ENCODE results near the gene KIAA0825.
"Not testable (repeated sequence)": the region's sequence is repeated elsewhere in the genome, so short reads cannot be mapped to it uniquely, and the experiment has no call there.

KIAA0825 gene

GRCh38 chr5:94573349-94573748 is 45.1 kb downstream of the KIAA0825 start:
- not testable (repeated sequence) for DNase-seq, ATAC-seq

- DNase-seq = no peak
- no peak for ATAC-seq
Observed at GRCh38 chr5:94571415-94571814, 47.0 kb downstream of the KIAA0825 start.

GRCh38 chr5:94564812-94565211 is 53.6 kb downstream of the KIAA0825 start:
- ATAC-seq (no peak), DNase-seq (no peak)

DNA sequence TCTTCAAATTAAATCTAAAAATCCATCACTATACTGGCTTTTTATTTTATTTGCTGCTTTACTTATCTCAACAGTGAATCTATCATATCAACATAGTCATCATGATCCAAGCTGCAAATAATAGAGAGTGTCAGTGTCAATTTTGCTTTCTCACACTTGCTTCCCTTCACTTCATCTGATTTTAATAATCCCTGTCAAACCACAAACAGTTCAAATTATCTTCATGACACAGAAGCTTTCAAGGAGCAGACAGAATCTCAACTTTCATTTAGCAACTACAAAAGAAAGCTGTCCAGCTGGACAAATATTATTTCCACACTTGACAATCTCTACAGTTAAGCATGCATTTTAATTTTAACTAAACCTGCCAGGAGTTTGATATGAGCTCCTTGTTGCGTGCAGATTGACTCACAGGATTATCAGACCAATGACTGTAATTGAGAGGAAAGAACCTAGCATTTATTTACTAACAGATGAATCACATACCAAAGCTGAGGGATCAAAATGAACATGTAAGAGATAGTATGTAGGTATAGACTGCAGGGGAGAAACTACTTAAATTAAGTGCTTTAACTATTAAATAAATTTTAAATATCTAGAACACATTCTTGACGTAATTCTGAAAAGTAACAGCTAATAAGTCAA is 56.0 kb downstream of the KIAA0825 start:
- ATAC-seq (no peak), DNase-seq (no peak)

DNA sequence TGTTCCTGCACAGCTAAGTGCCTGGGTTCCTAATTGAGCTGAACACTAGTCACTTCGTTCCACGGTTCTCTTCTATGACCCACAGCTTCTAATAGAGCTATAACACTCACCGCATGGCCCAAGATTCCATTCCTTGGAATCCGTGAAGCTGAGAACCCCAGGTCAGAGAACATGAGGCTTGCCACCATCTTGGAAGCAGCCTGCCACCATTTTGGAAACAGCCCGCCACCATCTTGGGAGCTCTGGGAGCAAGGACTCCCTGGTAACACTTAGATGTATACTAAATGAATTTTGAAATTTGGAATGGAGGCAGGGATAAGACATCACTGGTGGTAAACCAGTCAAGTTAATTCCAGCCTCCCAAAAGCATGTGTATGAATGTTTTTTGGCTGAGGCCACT is 60.4 kb downstream of the KIAA0825 start:
- ATAC-seq (no peak), DNase-seq (no peak)

GRCh38 chr5:94551858-94552257 is 66.5 kb downstream of the KIAA0825 start:
- ATAC-seq (no peak), DNase-seq (no peak)

DNA sequence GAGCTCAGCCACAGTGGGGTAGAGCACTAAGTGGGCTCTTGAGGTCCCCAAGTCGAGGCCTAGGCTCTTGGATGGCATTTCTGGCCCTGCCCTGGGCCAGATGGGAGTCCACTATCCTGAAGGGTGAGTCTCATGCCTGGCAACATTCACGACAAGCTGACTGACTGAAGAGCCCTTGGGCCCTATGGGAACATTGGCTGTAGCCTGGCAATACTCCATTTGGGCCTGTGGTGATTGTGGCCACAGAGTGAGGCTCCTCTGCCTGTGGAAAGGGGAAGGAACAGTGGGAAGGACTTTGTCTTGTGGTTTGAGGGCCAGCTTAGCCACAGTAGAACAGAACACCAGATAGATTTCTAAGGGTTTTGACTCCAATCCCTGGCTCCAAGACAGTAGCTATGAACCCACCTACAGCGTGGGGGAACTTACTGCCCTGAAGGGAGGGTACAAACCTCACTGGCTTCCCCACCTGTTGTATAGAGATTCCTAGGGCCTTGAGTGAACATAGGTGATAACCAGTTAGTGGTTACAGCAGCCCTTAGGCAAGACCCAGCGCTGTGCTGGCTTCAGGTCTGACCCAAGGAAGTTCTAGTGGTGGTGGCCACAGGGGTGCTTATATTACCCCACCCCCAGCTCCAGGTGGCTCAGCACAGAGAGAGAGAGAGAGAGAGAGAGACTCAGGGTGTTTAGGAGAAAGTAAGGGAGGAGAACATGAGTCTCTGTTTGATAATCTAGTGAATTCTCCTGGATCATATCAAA is 72.4 kb downstream of the KIAA0825 start:
- DNase-seq = no peak
- no peak for ATAC-seq

GRCh38 chr5:94544875-94545547 is 73.4 kb downstream of the KIAA0825 start:
- DNase-seq (no peak), ATAC-seq (no peak)

DNA sequence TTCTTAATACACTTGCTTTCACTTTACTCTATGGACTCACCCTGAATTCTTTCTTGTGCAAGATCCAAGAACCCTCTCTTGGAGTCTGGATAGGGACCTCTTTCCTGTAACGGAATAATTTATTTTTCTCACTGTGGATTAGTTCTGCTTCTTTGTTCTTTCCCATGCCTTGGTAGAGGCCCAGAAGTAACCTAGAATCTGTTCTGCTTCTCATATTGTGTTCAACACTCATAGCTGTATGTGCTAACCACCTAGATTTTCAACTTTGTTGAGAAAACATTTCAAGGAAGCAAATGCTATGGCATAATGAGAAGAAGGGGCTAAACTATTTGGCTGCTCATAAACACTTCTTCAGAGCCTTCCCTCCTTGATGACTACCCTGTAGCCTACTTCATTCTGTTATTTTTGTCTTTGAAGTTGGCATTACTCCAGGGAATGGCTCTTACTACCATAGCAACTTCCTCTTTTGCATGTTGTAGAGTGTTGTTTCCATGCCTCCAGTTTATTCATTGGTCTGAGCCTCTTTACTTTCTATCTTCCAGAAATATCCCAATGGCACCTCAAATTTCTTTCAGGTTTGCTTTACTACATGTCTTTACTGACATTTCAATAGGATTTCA is 74.3 kb downstream of the KIAA0825 start:
- no peak for ATAC-seq
- DNase-seq = no peak

- no peak for DNase-seq
- no peak for ATAC-seq
Observed at GRCh38 chr5:94540856-94541494, 77.4 kb downstream of the KIAA0825 start.

GRCh38 chr5:94538260-94538659 is 80.1 kb downstream of the KIAA0825 start:
- ATAC-seq = no peak

GRCh38 chr5:94526706-94527105 is 91.7 kb downstream of the KIAA0825 start:
- no peak for DNase-seq
- ATAC-seq = no peak

More at GRCh38 chr5:94538260-94538659, 80.1 kb downstream of the KIAA0825 start:
- DNase-seq = no peak

DNA sequence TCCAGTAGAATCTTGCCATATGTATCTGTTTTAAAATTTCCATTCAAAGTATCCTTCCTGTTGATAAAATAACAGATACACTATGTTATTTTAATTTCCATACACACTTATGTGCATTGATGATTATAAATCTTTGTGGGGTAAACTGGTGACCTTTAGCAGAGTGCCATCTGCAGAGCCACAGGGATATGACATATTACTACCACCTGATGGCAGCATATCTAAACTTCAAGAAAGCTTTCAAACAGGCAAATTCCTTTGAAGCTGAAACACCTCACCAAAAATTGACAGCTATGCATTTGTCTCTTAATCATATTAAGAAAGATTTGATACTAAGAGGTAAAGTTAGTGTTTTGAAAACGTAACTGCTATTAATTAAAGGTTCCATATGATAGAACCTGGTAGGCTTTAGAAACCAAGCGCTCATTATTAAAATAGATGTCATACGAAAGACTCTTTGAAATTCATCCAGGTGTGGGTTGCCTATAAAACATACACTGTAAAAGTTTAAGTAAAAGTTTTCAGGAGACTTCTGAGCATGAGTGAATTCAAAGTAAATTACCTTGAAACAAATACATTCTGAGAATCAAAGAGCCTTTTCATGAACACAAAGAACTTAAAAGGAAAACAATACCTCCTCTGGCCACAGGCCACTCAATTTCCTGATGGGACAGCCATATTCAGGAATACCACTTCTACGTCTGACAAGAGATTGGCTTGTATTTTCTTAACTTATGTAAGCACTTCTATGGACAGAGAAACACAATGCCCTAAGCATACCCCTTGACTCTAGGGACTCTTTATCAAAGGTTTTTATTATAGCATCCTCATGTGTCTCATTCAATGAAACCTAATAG is 93.3 kb downstream of the KIAA0825 start:
- no peak for DNase-seq

DNA sequence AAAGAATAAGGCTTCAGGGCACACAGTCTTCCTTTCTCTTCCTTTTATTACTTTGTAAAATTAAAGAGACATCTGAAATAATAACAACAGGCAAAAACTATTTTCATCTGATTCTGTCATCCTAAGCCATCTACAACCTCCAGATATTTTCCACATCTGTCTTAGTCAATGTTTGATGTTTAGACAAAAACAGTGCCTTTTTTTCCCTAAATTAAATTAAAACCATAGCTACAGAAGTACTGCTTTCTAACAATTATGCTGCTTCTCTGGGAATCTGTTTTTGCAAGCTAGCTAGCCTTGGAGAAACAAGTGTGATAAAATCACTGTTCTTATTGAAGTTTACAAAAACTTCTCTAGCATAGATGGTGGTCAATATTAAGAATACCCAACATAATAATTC is 95.4 kb downstream of the KIAA0825 start:
- ATAC-seq (no peak), DNase-seq (no peak)

More for the DNA sequence above, 93.3 kb downstream of the KIAA0825 start:
- ATAC-seq = no peak

- DNase-seq (no peak), ATAC-seq (no peak)
Observed at GRCh38 chr5:94522117-94522516, 96.3 kb downstream of the KIAA0825 start.

DNA sequence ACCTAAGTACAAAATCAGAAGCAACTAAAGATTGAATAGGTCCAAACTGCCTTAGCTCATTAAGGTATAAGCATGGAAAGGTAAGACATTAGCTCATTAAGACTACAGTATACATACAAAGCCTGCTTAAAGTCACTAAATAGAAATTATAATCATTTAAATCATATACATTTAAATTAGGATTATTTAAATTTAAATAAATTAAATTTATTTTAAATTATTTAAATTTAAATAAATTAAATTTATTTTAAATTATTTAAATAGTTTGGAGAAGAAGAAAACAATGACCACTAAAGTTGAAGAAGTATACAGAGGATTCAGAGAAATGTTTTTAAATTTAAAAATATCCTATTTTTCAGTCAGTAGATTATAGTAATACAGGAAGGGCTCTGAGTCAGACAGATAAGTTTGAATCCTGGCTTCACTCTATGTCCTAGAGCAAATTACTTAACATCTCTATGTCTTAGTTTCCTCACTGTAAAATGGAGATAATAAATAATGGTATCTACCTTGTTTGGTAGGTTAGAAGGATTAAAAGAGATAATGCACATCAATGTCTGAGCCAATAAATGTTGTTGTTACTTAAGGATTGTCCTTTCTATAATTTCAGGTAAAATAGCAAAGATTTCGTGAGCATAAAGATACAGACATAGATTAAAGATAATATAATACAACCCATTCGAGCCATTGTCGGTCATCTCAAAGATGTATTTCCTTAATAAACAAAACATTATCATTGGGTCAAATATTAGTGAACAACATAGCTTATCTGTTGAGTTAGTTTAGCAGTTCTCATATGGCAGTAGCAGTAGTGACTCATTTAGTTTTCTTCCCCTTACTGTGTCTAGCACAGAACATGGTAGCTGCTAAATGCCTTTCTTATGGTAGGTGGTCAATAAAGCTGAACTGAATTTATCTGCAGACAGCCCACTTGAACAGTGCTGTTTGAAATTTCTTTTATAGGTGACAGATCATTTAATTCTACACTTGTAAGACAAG is 100.6 kb downstream of the KIAA0825 start:
- DNase-seq (no peak), ATAC-seq (no peak)

GRCh38 chr5:94516148-94516547 is 102.3 kb downstream of the KIAA0825 start:
- ATAC-seq (no peak), DNase-seq (no peak)

DNA sequence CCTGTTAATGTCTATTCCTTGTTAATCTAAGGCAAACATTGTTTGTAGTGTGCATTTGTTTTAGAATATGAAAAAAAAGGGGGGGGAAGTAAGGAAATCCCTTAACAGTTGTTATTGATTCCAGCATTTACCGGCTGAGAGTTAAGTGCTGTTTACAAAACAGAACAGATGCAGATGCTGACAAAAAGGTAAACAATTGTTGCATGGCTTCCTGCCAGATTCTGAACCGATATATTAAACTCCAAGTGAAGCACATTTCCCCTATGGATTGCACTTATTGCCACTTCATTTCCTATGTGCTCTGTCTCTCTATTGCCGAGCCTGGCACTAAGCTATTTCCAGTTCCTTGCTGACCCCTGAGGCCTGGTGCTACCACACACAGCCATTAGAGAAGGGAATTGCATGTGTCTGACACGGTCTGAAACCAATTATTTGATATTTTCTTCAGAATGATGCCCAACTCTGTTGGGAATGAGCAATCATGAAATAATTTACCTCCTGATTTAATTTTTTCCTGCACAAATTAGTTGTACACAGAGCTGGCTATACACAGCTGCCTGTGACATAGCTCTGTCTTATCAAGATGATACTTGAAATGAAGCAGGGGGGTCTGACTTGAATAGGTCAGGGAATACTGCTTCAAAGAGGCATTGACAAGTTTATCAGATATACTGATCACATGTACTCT is 109.8 kb downstream of the KIAA0825 start:
- ATAC-seq (no peak), DNase-seq (no peak)

GRCh38 chr5:94505327-94506068 is 112.9 kb downstream of the KIAA0825 start:
- DNase-seq (no peak), ATAC-seq (no peak)
